ENCODE results near the gene PLA2G4A.
"Not testable (repeated sequence)": the region's sequence is repeated elsewhere in the genome, so short reads cannot be mapped to it uniquely, and the experiment has no call there.

PLA2G4A gene

GRCh38 chr1:186922814-186923213 is 94.1 kb downstream of the PLA2G4A start:
- H3K4me3 ChIP-seq (ENCODE audit: low read depth, low read length, poor library complexity, severe bottlenecking); H3K9ac ChIP-seq (ENCODE audit: low read length); H3K9me3 ChIP-seq (ENCODE audit: low read length); H3K36me3 ChIP-seq (ENCODE audit: insufficient read depth, low read length); H4K20me1 ChIP-seq (ENCODE audit: insufficient read depth, low read length); H3K4me1 ChIP-seq (ENCODE audit: insufficient read depth, low read length, severe bottlenecking); H3F3A ChIP-seq (ENCODE audit: insufficient read depth, low read length); H3K79me2 ChIP-seq (ENCODE audit: insufficient read depth, low read length); H2AFZ ChIP-seq (ENCODE audit: low read length); H3K27me3 ChIP-seq (ENCODE audit: insufficient read depth, low read length); H3K4me2 ChIP-seq (ENCODE audit: low read length); H3K9me2 ChIP-seq (ENCODE audit: low read depth, low read length); H3K27ac ChIP-seq (ENCODE audit: low read depth, low read length, poor library complexity, severe bottlenecking): not testable (repeated sequence)

GRCh38 chr1:186923486-186923885 is 94.7 kb downstream of the PLA2G4A start:
- TF ChIP-seq CTCF (IDR thresholded peaks at IDR 0.05; ENCODE audit: low read length) (no peak), EZH2 (IDR thresholded peaks at IDR 0.05; ENCODE audit: borderline replicate concordance, low read length) (no peak)
- H3F3A ChIP-seq (ENCODE audit: insufficient read depth, low read length), result no peaks in the 10 kb centered on the region
- no peaks in the 10 kb centered on the region for H4K20me1 ChIP-seq (ENCODE audit: insufficient read depth, low read length)
- no peaks in the 10 kb centered on the region for H3K79me2 ChIP-seq (ENCODE audit: insufficient read depth, low read length)
- no peak overlapping the region for H3K9ac ChIP-seq (ENCODE audit: low read length)
- no peak overlapping the region for H3K4me2 ChIP-seq (ENCODE audit: low read length)
- H3K27me3 ChIP-seq (ENCODE audit: insufficient read depth, low read length), result no peaks in the 10 kb centered on the region
- H2AFZ ChIP-seq (ENCODE audit: low read length), result no peak overlapping the region
- no peaks in the 10 kb centered on the region for H3K4me1 ChIP-seq (ENCODE audit: insufficient read depth, low read length, severe bottlenecking)
- no peaks in the 10 kb centered on the region for H3K36me3 ChIP-seq (ENCODE audit: insufficient read depth, low read length)
- H3K27ac ChIP-seq (ENCODE audit: low read depth, low read length, poor library complexity, severe bottlenecking), result no peak overlapping the region
- H3K4me3 ChIP-seq (ENCODE audit: low read depth, low read length, poor library complexity, severe bottlenecking), result no peak overlapping the region
- H3K9me3 ChIP-seq (ENCODE audit: low read length), result no peaks in the 10 kb centered on the region
- H3K9me2 ChIP-seq (ENCODE audit: low read depth, low read length), result no peaks in the 10 kb centered on the region

- no peak overlapping the region for H3K9ac ChIP-seq (ENCODE audit: low read length)
- no peak overlapping the region for H3K27ac ChIP-seq (ENCODE audit: low read depth, low read length, poor library complexity, severe bottlenecking)
- no peaks in the 10 kb centered on the region for H3K27me3 ChIP-seq (ENCODE audit: insufficient read depth, low read length)
- H3K4me1 ChIP-seq (ENCODE audit: insufficient read depth, low read length, severe bottlenecking), result no peaks in the 10 kb centered on the region
- H3K4me2 ChIP-seq (ENCODE audit: low read length), result no peak overlapping the region
- no peak overlapping the region for H3K4me3 ChIP-seq (ENCODE audit: low read depth, low read length, poor library complexity, severe bottlenecking)
- H3K9me3 ChIP-seq (ENCODE audit: low read length), result no peaks in the 10 kb centered on the region
- H3K79me2 ChIP-seq (ENCODE audit: insufficient read depth, low read length), result no peaks in the 10 kb centered on the region
- H2AFZ ChIP-seq (ENCODE audit: low read length), result no peak overlapping the region
- H3F3A ChIP-seq (ENCODE audit: insufficient read depth, low read length), result no peaks in the 10 kb centered on the region
- no peaks in the 10 kb centered on the region for H4K20me1 ChIP-seq (ENCODE audit: insufficient read depth, low read length)
- H3K9me2 ChIP-seq (ENCODE audit: low read depth, low read length), result no peaks in the 10 kb centered on the region
- no peaks in the 10 kb centered on the region for H3K36me3 ChIP-seq (ENCODE audit: insufficient read depth, low read length)
- TF ChIP-seq CTCF (IDR thresholded peaks at IDR 0.05; ENCODE audit: low read length) (no peak), EZH2 (IDR thresholded peaks at IDR 0.05; ENCODE audit: borderline replicate concordance, low read length) (no peak)
These were observed 97.3 kb downstream of the PLA2G4A start for GRCh38 chr1:186925881-186926669.

- no peaks in the 10 kb centered on the region for H3K27me3 ChIP-seq (ENCODE audit: insufficient read depth, low read length)
- H3K79me2 ChIP-seq (ENCODE audit: insufficient read depth, low read length), result no peaks in the 10 kb centered on the region
- H3K9me3 ChIP-seq (ENCODE audit: low read length), result no peaks in the 10 kb centered on the region
- no peak overlapping the region for H3K27ac ChIP-seq (ENCODE audit: low read depth, low read length, poor library complexity, severe bottlenecking)
- no peak overlapping the region for H3K9ac ChIP-seq (ENCODE audit: low read length)
- H2AFZ ChIP-seq (ENCODE audit: low read length), result no peak overlapping the region
- H3K36me3 ChIP-seq (ENCODE audit: insufficient read depth, low read length), result no peaks in the 10 kb centered on the region
- H4K20me1 ChIP-seq (ENCODE audit: insufficient read depth, low read length), result no peaks in the 10 kb centered on the region
- TF ChIP-seq CTCF (IDR thresholded peaks at IDR 0.05; ENCODE audit: low read length) (no peak), EZH2 (IDR thresholded peaks at IDR 0.05; ENCODE audit: borderline replicate concordance, low read length) (no peak)
- no peaks in the 10 kb centered on the region for H3K4me1 ChIP-seq (ENCODE audit: insufficient read depth, low read length, severe bottlenecking)
- no peaks in the 10 kb centered on the region for H3F3A ChIP-seq (ENCODE audit: insufficient read depth, low read length)
- no peak overlapping the region for H3K4me3 ChIP-seq (ENCODE audit: low read depth, low read length, poor library complexity, severe bottlenecking)
- H3K9me2 ChIP-seq (ENCODE audit: low read depth, low read length), result no peaks in the 10 kb centered on the region
- H3K4me2 ChIP-seq (ENCODE audit: low read length), result no peak overlapping the region
These were observed 99.1 kb downstream of the PLA2G4A start for GRCh38 chr1:186927884-186928283.

Data from OCI-LY1 (cell line).